HPDE6-E6E7 (cell line): ENCODE results near the gene DHDH.
"Not testable (repeated sequence)": the region's sequence is repeated elsewhere in the genome, so short reads cannot be mapped to it uniquely, and the experiment has no call there.

Source experiments
- DNase-seq: peaks from one replicate; pipeline ENCODE4 v3.0.0; 2011; ENCODE audit warnings: missing footprints; ENCODE audit errors: extremely low spot score

The DHDH gene

GRCh38 chr19:48915757-48916156 is 17.7 kb upstream of the DHDH start:
- no peak for DNase-seq

GRCh38 chr19:48918071-48918470 is 15.4 kb upstream of the DHDH start:
- no peak for DNase-seq

DNA sequence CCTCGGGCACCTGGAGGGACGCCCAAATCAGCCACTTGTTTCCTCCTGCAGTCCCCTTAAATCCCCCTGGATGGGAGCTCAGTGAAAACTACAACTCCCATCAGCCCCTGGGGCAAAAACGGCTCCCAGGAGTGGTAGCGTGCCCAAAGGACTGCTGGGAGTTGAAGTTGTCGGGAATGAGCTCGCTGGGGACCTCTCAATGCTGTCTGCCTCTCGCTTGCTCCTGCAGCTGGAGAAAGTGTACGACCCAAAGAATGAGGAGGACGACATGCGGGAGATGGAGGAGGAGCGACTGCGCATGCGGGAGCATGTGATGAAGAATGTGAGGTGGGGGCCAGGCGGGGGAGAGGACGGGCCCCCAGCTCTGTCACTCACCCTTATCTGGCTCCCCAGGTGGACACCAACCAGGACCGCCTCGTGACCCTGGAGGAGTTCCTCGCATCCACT is 14.7 kb upstream of the DHDH start:
- no peak for DNase-seq

- DNase-seq, result not testable (repeated sequence)
Observed at GRCh38 chr19:48919271-48919670, 14.2 kb upstream of the DHDH start.

GRCh38 chr19:48920949-48921348 is 12.6 kb upstream of the DHDH start:
- DNase-seq, result no peak

- DNase-seq, result no peak
Observed at GRCh38 chr19:48921721-48922500, 11.6 kb upstream of the DHDH start.

GRCh38 chr19:48922548-48923490 is 10.7 kb upstream of the DHDH start:
- DNase-seq, result no peak

DNA sequence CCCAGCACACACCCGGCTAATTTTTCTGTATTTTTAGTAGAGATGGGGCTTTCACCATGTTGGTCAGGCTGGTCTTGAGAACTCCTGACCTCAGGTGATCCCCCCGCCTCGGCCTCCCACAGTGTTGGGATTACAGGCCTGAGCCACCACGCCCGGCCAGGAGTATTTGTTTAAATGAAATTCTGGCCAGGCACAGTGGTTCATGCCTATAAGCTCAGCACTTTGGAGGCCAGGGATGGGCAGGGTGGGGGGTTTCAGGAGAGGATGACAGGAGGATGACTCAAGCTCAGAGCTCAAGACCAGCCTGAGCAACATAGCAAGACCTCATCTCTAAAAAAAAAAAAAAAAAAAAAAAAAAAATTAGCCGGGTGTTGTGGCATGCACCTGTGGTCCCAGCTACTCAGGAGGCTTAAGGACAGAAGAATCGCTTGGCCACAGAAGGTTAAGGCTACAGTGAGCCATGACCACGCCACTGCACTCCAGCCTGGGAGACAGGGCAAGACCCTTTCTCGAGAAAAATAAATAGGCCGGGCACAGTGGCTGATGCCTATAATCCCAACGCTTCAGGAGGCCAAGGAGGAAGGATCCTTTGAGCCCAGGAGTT is 8.2 kb upstream of the DHDH start:
- DNase-seq, result no peak

GRCh38 chr19:48925890-48926289 is 7.6 kb upstream of the DHDH start:
- DNase-seq, result not testable (repeated sequence)

- DNase-seq, result peak; percentile 77
Observed at GRCh38 chr19:48926909-48927308, 6.6 kb upstream of the DHDH start.

DNA sequence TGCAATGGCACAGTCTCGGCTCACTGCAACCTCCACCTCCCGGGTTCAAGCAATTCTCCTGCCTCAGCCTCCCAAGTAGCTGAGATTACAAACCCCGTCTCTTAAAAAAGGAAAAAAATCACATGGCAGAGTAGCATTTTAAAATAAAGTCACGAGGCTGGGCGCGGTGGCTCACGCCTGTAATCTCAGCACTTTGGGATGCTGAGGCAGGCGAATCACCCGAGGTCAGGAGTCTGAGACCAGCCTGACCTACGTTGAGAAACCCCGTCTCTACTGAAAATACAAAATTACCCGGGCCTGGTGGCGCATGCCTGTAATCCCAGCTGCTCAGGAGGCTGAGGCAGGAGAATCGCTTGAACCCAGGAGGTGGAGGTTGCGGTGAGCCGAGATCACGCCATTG is 5.8 kb upstream of the DHDH start:
- DNase-seq, result not testable (repeated sequence)

DNA sequence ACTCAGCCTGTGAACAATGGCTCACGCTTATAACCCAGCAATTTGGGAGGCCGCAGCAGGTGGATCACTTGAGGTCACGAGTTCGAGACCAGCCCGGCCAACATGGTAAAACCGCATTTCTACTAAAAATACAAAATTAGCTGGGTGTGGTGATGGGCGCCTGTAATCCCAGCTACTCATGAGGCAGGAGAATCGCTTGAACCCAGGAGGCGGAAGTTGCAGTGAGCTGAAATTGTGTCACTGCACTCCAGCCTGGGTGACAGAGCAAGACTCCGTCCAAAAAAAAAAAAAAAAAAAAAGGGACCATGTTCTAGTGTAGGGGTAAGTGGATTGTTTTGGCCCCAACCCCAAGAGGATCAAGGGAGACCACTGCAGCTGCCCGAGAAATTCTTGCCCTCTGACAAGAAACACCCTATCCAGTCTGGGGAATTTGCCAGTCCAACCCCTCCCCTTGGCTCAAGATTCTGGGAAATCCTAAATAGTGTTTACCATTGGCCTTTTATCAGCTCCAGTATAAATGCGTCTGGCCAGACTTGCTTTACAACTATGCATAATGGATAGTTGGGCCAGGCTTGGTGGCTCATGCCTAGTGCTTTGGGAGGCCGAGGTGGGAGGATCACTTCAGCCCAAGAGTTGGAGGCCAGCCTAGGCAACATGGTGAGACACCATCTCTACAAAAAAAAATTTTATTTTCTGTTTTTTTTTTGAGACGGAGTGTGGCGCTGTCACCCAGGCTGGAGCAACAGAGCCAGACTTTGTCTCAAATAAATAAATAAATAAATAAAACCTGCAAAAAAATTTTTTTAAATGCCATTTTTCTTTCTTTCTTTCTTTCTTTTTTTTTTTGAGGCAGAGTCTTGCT is 5.1 kb upstream of the DHDH start:
- no peak for DNase-seq

DNA sequence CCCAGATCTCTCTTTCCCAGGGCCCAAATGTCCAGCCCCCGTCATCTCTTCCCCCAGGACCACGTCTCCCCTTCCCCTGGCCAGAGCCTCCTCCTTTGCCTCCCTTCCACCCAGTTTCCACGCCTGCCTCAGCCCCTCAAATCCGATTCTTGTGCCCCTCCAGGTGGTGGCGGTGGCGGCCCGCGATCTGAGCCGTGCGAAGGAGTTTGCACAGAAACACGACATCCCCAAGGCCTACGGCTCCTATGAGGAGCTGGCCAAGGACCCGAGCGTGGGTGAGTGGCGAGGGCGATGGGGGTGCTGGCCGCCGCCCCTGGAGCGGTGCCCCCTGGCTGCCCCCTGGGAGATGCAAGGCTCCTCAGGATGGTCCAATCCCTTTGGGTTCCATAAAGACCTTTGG is 1.3 kb downstream of the DHDH start:
- no peak for DNase-seq

DNA sequence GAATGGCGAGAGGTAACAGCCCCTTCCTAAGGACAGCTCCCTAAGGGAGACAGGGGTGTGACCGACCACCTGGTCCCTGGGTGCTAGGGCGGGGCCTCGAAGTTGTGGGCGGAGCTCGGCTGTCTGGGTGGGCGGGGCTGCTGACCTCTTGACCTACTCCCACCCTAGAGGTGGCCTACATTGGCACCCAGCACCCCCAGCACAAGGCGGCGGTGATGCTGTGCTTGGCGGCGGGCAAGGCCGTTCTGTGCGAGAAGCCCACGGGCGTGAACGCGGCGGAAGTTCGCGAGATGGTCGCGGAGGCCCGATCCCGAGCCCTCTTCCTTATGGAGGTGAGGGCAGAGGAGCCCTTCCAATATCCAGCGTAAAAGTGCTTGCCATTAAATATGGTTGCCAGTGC is 2.4 kb downstream of the DHDH start:
- no peak for DNase-seq

DNA sequence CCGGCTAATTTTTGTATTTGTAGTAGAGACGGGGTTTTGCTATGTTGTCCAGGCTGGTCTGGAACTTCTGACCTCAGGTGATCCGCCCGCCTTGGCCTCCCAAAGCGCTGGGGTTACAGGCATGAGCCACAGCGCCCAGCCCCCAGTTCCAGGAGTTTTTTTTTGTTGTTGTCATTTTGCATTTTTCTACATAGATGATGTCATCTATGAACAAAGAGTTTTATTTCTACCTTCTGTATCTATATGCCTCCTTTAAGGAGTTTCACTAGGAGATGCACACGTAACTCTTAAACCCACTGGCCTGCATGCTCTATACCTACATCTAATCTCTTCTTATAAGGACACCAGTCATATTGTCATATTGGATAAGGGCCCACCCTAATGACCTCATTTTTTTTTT is 4.8 kb downstream of the DHDH start:
- DNase-seq, result no peak

DNA sequence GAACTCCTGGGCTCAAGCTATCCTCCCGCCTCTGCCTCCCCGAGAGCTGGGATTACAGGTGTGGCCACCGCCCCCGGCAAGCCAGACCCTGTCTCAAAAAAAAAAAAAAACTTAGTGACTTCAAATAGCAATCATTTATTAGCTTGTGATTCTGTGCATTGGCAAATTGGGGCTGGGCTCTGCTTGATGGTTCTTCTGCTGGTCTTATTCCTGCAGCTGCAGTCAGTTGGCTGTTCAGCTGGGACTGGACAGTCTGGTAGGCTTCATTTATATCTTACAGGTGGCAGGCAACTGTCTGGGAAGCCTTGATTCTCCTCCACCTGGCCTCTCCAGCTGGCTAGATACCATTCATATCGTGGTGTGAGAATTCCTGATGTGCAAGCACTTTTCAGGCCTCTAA is 7.4 kb downstream of the DHDH start:
- no peak for DNase-seq

- no peak for DNase-seq
Observed at GRCh38 chr19:48943081-48943480, 9.6 kb downstream of the DHDH start.

DNA sequence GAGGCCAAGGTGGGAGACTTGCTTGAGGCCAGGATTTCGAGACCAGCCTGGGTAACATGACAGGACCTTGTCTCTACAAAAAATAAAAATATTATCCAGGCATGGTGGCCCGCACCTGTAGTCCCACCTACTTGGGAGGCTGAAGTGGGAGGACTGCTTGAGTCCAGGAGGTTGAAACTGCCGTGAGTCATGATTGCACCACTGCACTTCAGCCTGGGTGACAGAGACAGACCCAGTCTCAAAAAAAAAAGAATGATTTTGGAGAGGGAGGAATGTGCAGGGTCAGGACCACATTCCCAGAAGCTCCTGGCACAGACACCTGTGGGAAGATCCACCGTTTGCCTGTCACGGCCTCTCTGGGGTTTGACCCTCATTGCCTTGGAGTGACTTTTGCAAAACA is 11.9 kb downstream of the DHDH start:
- no peak for DNase-seq

DNA sequence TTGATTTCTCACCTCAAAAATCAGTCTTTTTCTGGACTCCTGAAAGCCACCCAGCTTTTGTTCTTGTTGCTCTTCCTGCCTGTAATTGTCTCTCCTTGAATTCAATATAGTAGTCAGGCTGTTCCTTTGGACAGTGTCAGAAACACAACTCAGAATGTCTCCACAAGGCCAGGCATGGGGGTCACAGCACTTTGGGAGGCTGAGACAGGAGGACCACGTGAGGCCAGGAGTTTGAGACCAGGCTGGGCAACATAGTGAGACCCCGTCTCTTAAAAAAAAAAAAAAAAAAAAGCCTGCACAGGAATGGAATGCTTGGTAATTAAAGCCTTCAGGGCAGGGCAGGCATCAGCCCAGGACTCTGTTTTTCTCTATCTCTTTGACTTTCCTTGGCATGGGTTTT is 12.3 kb downstream of the DHDH start:
- DNase-seq, result no peak

DNA sequence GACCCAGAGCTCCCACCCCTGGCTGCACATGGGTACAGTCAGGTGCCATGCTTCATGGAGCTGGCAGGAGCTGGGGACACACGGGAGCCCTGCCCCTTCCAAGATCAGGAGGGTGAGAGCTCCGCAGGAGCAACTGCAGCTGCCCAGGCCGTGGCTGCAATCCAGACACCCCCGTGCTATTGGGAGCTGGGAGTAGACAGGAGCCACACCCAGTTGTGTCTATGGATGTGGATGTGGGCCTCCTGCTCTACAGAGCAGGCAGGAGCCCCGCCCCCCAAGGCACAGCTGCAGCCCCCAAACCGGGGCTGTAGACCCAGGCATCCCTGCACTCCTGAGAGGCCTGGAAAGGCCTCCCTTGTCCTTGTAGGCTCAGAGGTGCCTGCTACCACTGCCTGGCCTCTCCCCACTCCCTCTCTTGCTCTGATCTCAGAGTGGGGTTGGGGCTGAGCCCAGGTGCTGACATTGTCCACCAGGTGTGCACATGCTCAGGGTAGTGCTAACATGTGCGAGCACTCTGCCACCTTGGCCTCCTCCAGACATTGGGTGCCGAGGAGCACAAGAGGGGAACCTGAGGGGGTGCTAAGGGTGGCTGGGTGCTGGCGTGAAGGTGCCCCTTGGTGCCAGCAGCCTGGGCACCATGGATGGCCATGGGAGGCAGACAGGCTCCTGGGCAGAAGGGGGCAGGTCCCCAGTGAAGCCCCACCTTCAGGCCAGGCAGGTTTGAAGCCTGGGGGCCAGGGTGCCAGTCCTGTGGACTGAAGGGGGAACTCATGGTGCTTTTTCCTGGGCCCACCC is 13.2 kb downstream of the DHDH start:
- DNase-seq, result no peak

- no peak for DNase-seq
Observed at GRCh38 chr19:48947258-48947542, 13.7 kb downstream of the DHDH start.
